Hepatocyte (in vitro differentiated cells): Measurements from ENCODE around the gene PRRT4.

Experiments used
- CTCF ChIP-seq: fragments of 200-600 bp; sonication (generic); IDR thresholded peaks from 2 replicates; pipeline ENCODE4 v1.5.1; 2016; ENCODE audit warnings: antibody characterized with exemption, mild to moderate bottlenecking; ENCODE audit not compliant: poor library complexity
- EZH2 ChIP-seq: fragments of 200-600 bp; sonication (generic); IDR thresholded peaks from 2 replicates; pipeline ENCODE4 v1.6.1; 2016; ENCODE audit warnings: antibody characterized with exemption, mild to moderate bottlenecking, borderline replicate concordance
- EZH2phosphoT487 ChIP-seq: fragments of 200-600 bp; sonication (generic); IDR thresholded peaks from one replicate; pipeline ENCODE4 v1.6.1; 2018; ENCODE audit warnings: antibody characterized with exemption, mild to moderate bottlenecking, low read depth, moderate library complexity; ENCODE audit not compliant: unreplicated experiment, severe bottlenecking

GRCh38 chr7:128307061-128307460 lies 54.4 kb downstream of the PRRT4 start:
- no peak for TF ChIP-seq EZH2
- no peak for TF ChIP-seq CTCF
- TF ChIP-seq EZH2phosphoT487, result no peak
